Transverse colon (tissue), 3 donors: ENCODE results near the gene RHOT2.

ENCODE experiments used
- CTCF ChIP-seq, 5 experiments: fragments of 200-600 bp in 3 of 5; fragments of 450-650 bp in 2 of 5; sonication (generic) in 3 of 5; IDR thresholded peaks; 1 replicate in 2 of 5; 2 replicates in 3 of 5; pipeline ENCODE4 v1.5.1; 2016 to 2017; ENCODE audit warnings: antibody characterized with exemption in 5 of 5, inconsistent platforms in 3 of 5, mild to moderate bottlenecking in 2 of 5, moderate library complexity in 1 of 5
- EP300 ChIP-seq: sonication (generic); formaldehyde crosslinking; IDR thresholded peaks from one replicate; pipeline ENCODE4 v1.6.1; 2017; ENCODE audit warnings: antibody characterized with exemption, low read depth

GRCh38 chr16:680625-680945, 12.7 kb downstream of the RHOT2 start:
- TF ChIP-seq CTCF (IDR thresholded peaks at IDR 0.05) (no peak), EP300 (no peak)
